Astrocyte (in vitro differentiated cells and primary cell): ENCODE measurements around the gene SHTN1. TPM values are rescaled to one million over a fixed set of nuclear protein-coding genes. Genes with fewer than 3 reads are reported as not detected.

ENCODE experiments used
- DNase-seq: peaks from one replicate; pipeline ENCODE4 v3.0.0-alpha.2; 2010; ENCODE audit warnings: low read depth
- FAIRE-seq: peaks from 2 replicates; lab custom pipeline; 2011; peaks lifted over from hg19 to GRCh38; lab: Jason Lieb, UNC
- H2AFZ ChIP-seq: 2 replicates; pipeline ENCODE4 v1.6.0; 2012; ENCODE audit warnings: low read depth, low read length, inconsistent platforms
- H3K27ac ChIP-seq: 2 replicates; pipeline ENCODE4 v1.5.1; 2011; ENCODE audit warnings: low read depth, low read length, inconsistent platforms
- H3K27me3 ChIP-seq: 2 replicates; pipeline ENCODE4 v1.6.0; 2011; ENCODE audit warnings: low read length, inconsistent platforms; ENCODE audit not compliant: insufficient read depth
- H3K36me3 ChIP-seq: 2 replicates; pipeline ENCODE4 v1.5.1; 2011; ENCODE audit warnings: low read length, inconsistent platforms; ENCODE audit not compliant: insufficient read depth
- H3K4me1 ChIP-seq: 2 replicates; pipeline ENCODE4 v1.5.1; 2011; ENCODE audit warnings: low read length, inconsistent platforms; ENCODE audit not compliant: insufficient read depth
- H3K4me2 ChIP-seq: 2 replicates; pipeline ENCODE4 v1.6.0; 2012; ENCODE audit warnings: low read length, inconsistent platforms
- H3K4me3 ChIP-seq: 2 replicates; pipeline ENCODE4 v1.5.1; 2011; ENCODE audit warnings: low read depth, mild to moderate bottlenecking, low read length, inconsistent platforms; ENCODE audit not compliant: insufficient read depth
- H3K79me2 ChIP-seq: 2 replicates; pipeline ENCODE4 v1.6.0; 2012; ENCODE audit warnings: mild to moderate bottlenecking, low read length, inconsistent platforms; ENCODE audit not compliant: insufficient read depth
- H3K9ac ChIP-seq: 2 replicates; pipeline ENCODE4 v1.6.0; 2012; ENCODE audit warnings: mild to moderate bottlenecking, low read length, inconsistent platforms
- H3K9me3 ChIP-seq: 2 replicates; pipeline ENCODE4 v1.5.1; 2012; ENCODE audit warnings: low read depth, mild to moderate bottlenecking, low read length, inconsistent platforms; ENCODE audit not compliant: insufficient read depth
- H4K20me1 ChIP-seq: 2 replicates; pipeline ENCODE4 v1.6.0; 2012; ENCODE audit warnings: low read length, inconsistent platforms; ENCODE audit not compliant: insufficient read depth
- H3K27ac Mint-ChIP-seq: one replicate; pipeline ENCODE4 v1.8.0; 2021; ENCODE audit warnings: mild to moderate bottlenecking, mixed read lengths; ENCODE audit not compliant: unreplicated experiment
- H3K27me3 Mint-ChIP-seq: one replicate; pipeline ENCODE4 v1.8.0; 2021; ENCODE audit warnings: low read depth, mixed read lengths; ENCODE audit not compliant: unreplicated experiment
- H3K36me3 Mint-ChIP-seq: one replicate; pipeline ENCODE4 v1.8.0; 2021; ENCODE audit warnings: low read depth, mixed read lengths; ENCODE audit not compliant: unreplicated experiment
- H3K4me1 Mint-ChIP-seq: one replicate; pipeline ENCODE4 v1.8.0; 2021; ENCODE audit warnings: low read depth, mixed read lengths; ENCODE audit not compliant: unreplicated experiment
- H3K4me3 Mint-ChIP-seq: one replicate; pipeline ENCODE4 v1.8.0; 2021; ENCODE audit warnings: mild to moderate bottlenecking, moderate library complexity, mixed read lengths; ENCODE audit not compliant: unreplicated experiment
- H3K9me3 Mint-ChIP-seq: one replicate; pipeline ENCODE4 v1.8.0; 2021; ENCODE audit warnings: mild to moderate bottlenecking, mixed read lengths; ENCODE audit not compliant: unreplicated experiment
- EZH2 ChIP-seq: IDR thresholded peaks from 2 replicates; pipeline ENCODE4 v1.6.1; 2012; ENCODE audit warnings: mild to moderate bottlenecking, low read length, inconsistent platforms; ENCODE audit not compliant: insufficient read depth
- total RNA-seq: library from RNA; stranded (reverse); gene quantifications from 2 replicates; pipeline ENCODE4 v1.2.1, GENCODE V29; 2021
- TF ChIP-seq, protein P1 (sequence below): IDR thresholded peaks from 2 replicates; pipeline ENCODE4 v1.5.1; 2011; ENCODE audit warnings: low read depth, mild to moderate bottlenecking, inconsistent platforms, low read length, moderate library complexity; ENCODE audit not compliant: insufficient read depth

The SHTN1 gene
- total RNA-seq, 1 donor from 2014 or later = 32.7 TPM

DNA sequence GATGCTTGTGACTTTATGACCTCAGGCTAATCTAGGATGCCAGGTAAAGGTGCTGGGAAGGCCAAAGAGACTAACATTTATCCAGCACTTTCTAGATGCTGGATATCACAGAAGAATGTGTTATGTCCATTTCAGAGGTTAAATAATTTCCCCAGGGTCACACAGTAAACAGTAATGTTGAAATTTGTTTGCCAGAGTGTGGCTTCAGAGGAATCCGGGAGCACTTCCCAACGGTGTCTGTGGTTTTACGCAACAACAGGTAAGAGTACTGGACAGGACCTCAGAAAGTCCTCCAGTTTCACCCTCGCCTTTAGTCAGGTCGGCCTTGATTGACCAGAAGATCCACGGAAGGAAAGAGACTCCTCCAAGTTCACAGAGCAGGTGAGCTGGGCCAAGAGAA lies 1.7 kb downstream of the SHTN1 start:
- H3K4me1 Mint-ChIP-seq = peaks cover 23% of the 10 kb centered on the region
- H3K27ac Mint-ChIP-seq = no peak overlapping the region
- H3K36me3 Mint-ChIP-seq = no peaks in the 10 kb centered on the region
- Histone ChIP-seq H3K36me3 (no peaks in the 10 kb centered on the region), H2AFZ (no peak overlapping the region), H3K4me1 (peaks cover 7% of the 10 kb centered on the region), H3K27me3 (no peaks in the 10 kb centered on the region), H4K20me1 (peaks cover 11% of the 10 kb centered on the region), H3K9me3 (no peaks in the 10 kb centered on the region), H3K9ac (no peak overlapping the region), H3K27ac (no peak overlapping the region), H3K4me3 (no peak overlapping the region), H3K79me2 (peaks cover 44% of the 10 kb centered on the region), H3K4me2 (no peak overlapping the region)
- no peak for FAIRE-seq
- H3K27me3 Mint-ChIP-seq = no peaks in the 10 kb centered on the region
- H3K4me3 Mint-ChIP-seq = peak overlapping the region; percentile 57
- TF ChIP-seq, protein P1, sequence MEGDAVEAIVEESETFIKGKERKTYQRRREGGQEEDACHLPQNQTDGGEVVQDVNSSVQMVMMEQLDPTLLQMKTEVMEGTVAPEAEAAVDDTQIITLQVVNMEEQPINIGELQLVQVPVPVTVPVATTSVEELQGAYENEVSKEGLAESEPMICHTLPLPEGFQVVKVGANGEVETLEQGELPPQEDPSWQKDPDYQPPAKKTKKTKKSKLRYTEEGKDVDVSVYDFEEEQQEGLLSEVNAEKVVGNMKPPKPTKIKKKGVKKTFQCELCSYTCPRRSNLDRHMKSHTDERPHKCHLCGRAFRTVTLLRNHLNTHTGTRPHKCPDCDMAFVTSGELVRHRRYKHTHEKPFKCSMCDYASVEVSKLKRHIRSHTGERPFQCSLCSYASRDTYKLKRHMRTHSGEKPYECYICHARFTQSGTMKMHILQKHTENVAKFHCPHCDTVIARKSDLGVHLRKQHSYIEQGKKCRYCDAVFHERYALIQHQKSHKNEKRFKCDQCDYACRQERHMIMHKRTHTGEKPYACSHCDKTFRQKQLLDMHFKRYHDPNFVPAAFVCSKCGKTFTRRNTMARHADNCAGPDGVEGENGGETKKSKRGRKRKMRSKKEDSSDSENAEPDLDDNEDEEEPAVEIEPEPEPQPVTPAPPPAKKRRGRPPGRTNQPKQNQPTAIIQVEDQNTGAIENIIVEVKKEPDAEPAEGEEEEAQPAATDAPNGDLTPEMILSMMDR = no peak
- no peak for TF ChIP-seq EZH2
- no peaks in the 10 kb centered on the region for H3K9me3 Mint-ChIP-seq
- DNase-seq = no peak

DNA sequence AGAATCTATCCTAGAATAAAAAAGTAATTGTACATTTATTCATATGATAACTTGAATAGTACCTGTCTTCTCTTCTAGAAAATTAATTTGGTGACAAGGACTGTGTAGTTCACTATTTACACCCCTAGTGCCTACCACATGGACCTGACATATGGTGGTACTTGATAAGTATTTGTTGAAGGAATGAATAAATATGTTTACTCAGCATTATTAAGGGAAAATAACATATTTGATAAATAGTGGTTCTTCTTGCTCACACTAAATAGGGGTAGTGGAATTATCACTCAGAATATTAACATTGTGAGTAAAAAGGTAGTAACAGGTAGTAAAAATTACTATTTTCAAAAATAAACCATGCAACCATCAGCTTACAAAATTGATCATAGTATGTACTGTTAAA lies 2.8 kb downstream of the SHTN1 start:
- no peak for FAIRE-seq

DNA sequence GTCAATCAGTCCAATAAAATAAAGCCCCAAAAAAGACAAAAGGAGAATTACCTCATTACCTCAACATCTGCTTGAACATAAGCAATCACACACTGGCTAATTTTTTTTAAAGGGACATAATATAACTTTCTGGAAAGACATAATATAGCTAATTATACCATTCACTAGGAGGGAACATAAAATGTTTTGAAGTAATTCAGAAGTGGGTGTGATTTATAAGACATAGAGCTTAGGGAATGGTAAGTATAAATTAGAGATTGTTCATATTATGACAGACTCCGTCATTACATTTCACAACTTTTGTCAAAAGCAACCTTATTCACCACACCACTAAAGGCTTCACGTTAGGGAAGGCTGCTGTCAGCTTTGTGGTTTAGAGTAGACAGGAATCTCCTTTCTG lies 3.8 kb downstream of the SHTN1 start:
- H3K4me1 Mint-ChIP-seq = peaks cover 19% of the 10 kb centered on the region
- no peak overlapping the region for H2AFZ ChIP-seq
- H3K9ac ChIP-seq = no peak overlapping the region
- H3K9me3 ChIP-seq = no peaks in the 10 kb centered on the region
- H3K27me3 ChIP-seq = no peaks in the 10 kb centered on the region
- TF ChIP-seq EZH2 = no peak
- TF ChIP-seq, protein P1 = no peak
- peaks cover 7% of the 10 kb centered on the region for H3K4me1 ChIP-seq
- no peaks in the 10 kb centered on the region for H3K9me3 Mint-ChIP-seq
- H3K4me2 ChIP-seq = no peak overlapping the region
- no peaks in the 10 kb centered on the region for H3K36me3 Mint-ChIP-seq
- H3K27ac Mint-ChIP-seq = no peak overlapping the region
- H3K27me3 Mint-ChIP-seq = no peaks in the 10 kb centered on the region
- no peak overlapping the region for H3K4me3 ChIP-seq
- FAIRE-seq (no peak), DNase-seq (no peak)
- H3K36me3 ChIP-seq = no peaks in the 10 kb centered on the region
- peaks cover 50% of the 10 kb centered on the region for H3K79me2 ChIP-seq
- no peak overlapping the region for H3K27ac ChIP-seq
- H4K20me1 ChIP-seq = peaks cover 11% of the 10 kb centered on the region
- no peak overlapping the region for H3K4me3 Mint-ChIP-seq

More for the DNA sequence above, 2.8 kb downstream of the SHTN1 start:
- no peak overlapping the region for H3K9ac ChIP-seq
- H3K27ac ChIP-seq = no peak overlapping the region
- no peaks in the 10 kb centered on the region for H3K9me3 ChIP-seq
- H3K4me3 ChIP-seq = no peak overlapping the region
- H3K27me3 Mint-ChIP-seq = no peaks in the 10 kb centered on the region
- H3K27me3 ChIP-seq = no peaks in the 10 kb centered on the region
- no peak overlapping the region for H3K4me3 Mint-ChIP-seq
- no peak overlapping the region for H3K27ac Mint-ChIP-seq
- no peak overlapping the region for H3K4me2 ChIP-seq
- H3K36me3 ChIP-seq = no peaks in the 10 kb centered on the region
- H3K79me2 ChIP-seq = peaks cover 44% of the 10 kb centered on the region
- TF ChIP-seq EZH2 = no peak
- TF ChIP-seq, protein P1 = no peak
- no peaks in the 10 kb centered on the region for H3K9me3 Mint-ChIP-seq
- H3K36me3 Mint-ChIP-seq = no peaks in the 10 kb centered on the region
- DNase-seq = no peak
- no peak overlapping the region for H2AFZ ChIP-seq
- peaks cover 11% of the 10 kb centered on the region for H4K20me1 ChIP-seq
- H3K4me1 ChIP-seq = peaks cover 7% of the 10 kb centered on the region
- peaks cover 23% of the 10 kb centered on the region for H3K4me1 Mint-ChIP-seq
